HK-2 (cell line): Measurements from ENCODE around the gene SF1.

ENCODE experiments used
- DNase-seq: peaks from one replicate; pipeline ENCODE4 v3.0.0-alpha.2; 2018; ENCODE audit not compliant: unreplicated experiment

Gene SF1

GRCh38 chr11:64759722-64760719, 18.3 kb downstream of the SF1 start, which contains the start of gene PYGM:
PYGM (minus strand) TSS chr11:64759974; CDS start chr11:64759898, 76 bp downstream.
- DNase-seq, result no peak

GRCh38 chr11:64759131-64759721, 19.1 kb downstream of the SF1 start:
- DNase-seq, result no peak

GRCh38 chr11:64758330-64759079, 19.8 kb downstream of the SF1 start:
- DNase-seq, result no peak

- no peak for DNase-seq
Observed at GRCh38 chr11:64757549-64758329, 20.6 kb downstream of the SF1 start.

GRCh38 chr11:64755681-64756361, 22.5 kb downstream of the SF1 start:
- DNase-seq, result no peak

GRCh38 chr11:64754919-64755662, 23.3 kb downstream of the SF1 start:
- DNase-seq, result no peak

GRCh38 chr11:64754124-64754918, 24.0 kb downstream of the SF1 start:
- DNase-seq, result no peak

- no peak for DNase-seq
Observed at GRCh38 chr11:64753380-64754123, 24.8 kb downstream of the SF1 start.

- no peak for DNase-seq
Observed at GRCh38 chr11:64753019-64753379, 25.3 kb downstream of the SF1 start.

- no peak for DNase-seq
Observed at GRCh38 chr11:64752175-64752970, 26.0 kb downstream of the SF1 start.

- DNase-seq, result no peak
Observed at GRCh38 chr11:64751580-64751979, 26.8 kb downstream of the SF1 start.

GRCh38 chr11:64751136-64751535, 27.2 kb downstream of the SF1 start:
- no peak for DNase-seq

- DNase-seq, result no peak
Observed at GRCh38 chr11:64750361-64751054, 27.8 kb downstream of the SF1 start.

- DNase-seq, result no peak
Observed at GRCh38 chr11:64747961-64748665, 30.2 kb downstream of the SF1 start.

- DNase-seq, result no peak
Observed at GRCh38 chr11:64746486-64746885, 31.9 kb downstream of the SF1 start.

GRCh38 chr11:64745521-64746328, 32.6 kb downstream of the SF1 start:
- DNase-seq, result no peak
